SK-N-SH (cell line): ENCODE measurements around the gene TJP2. TPM values are rescaled to one million over a fixed set of nuclear protein-coding genes. Genes with fewer than 3 reads are reported as not detected.

Experiments
- CTCF ChIA-PET: fragments of 300-600, 350-600 bp; formaldehyde crosslinking; extraction: SDS; loops from one replicate; lab custom pipeline; 2021; lab: Yijun Ruan, JAX
- POLR2A ChIA-PET: fragments of 350-600 bp; sonication (Branson Sonifier 250); formaldehyde crosslinking; extraction: SDS; loops from one replicate; lab custom pipeline; 2020; ENCODE audit warnings: antibody characterized with exemption, inconsistent platforms; lab: Yijun Ruan, JAX
- DNase-seq: peaks from one replicate; pipeline ENCODE4 v3.0.0; 2012
- H2AFZ ChIP-seq: fragments of 200-600 bp; sonication (generic); 2 replicates; pipeline ENCODE4 v1.8.1; 2016; ENCODE audit warnings: antibody characterized with exemption, mild to moderate bottlenecking, low read depth
- H3F3A ChIP-seq: fragments of 200-600 bp; sonication (generic); replicated peaks from 2 replicates; pipeline ENCODE3; 2016; ENCODE audit warnings: antibody characterized with exemption, mild to moderate bottlenecking; ENCODE audit not compliant: insufficient read depth
- H3K27ac ChIP-seq, 2 experiments: fragments of 200-500 bp in 1 of 2; fragments of 200-600 bp in 1 of 2; sonication (Bioruptor generic) in 1 of 2; sonication (generic), shearing (Covaris generic) in 1 of 2; 2 replicates each; pipeline versions ENCODE4 v1.5.1 to v1.6.1; 2014 to 2016; ENCODE audit warnings: low read depth in 2 of 2, inconsistent platforms in 1 of 2, low read length in 1 of 2, mild to moderate bottlenecking in 1 of 2, mixed read lengths in 1 of 2
- H3K27me3 ChIP-seq: fragments of 200-600 bp; sonication (generic), shearing (Covaris generic); 2 replicates; pipeline ENCODE4 v1.6.1; 2016; ENCODE audit warnings: mixed run types; ENCODE audit not compliant: insufficient read depth
- H3K36me3 ChIP-seq, 2 experiments: fragments of 200-500 bp in 1 of 2; fragments of 200-600 bp in 1 of 2; sonication (Bioruptor generic) in 1 of 2; sonication (generic) in 1 of 2; replicated peaks in 1 of 2; 2 replicates each; pipeline versions ENCODE3 to v1.5.1; 2014 to 2016; ENCODE audit warnings: low read length in 1 of 2, mild to moderate bottlenecking in 1 of 2; ENCODE audit not compliant: insufficient read depth in 2 of 2, control insufficient read depth in 1 of 2
- H3K4me1 ChIP-seq, 2 experiments: fragments of 200-500 bp in 1 of 2; fragments of 200-600 bp in 1 of 2; sonication (Bioruptor generic) in 1 of 2; sonication (generic), shearing (Covaris generic) in 1 of 2; 2 replicates each; pipeline versions ENCODE4 v1.5.1 to v1.6.1; 2014 to 2016; ENCODE audit warnings: low read depth in 1 of 2, low read length in 1 of 2, mixed run types in 1 of 2; ENCODE audit not compliant: insufficient read depth in 2 of 2, control insufficient read depth in 1 of 2
- H3K4me2 ChIP-seq: fragments of 200-600 bp; sonication (generic), shearing (Covaris generic); 2 replicates; pipeline ENCODE4 v1.6.1; 2017; ENCODE audit warnings: mixed run types
- H3K4me3 ChIP-seq, 2 experiments: fragments of 200-500 bp in 1 of 2; fragments of 200-600 bp in 1 of 2; sonication (Bioruptor generic) in 1 of 2; sonication (generic), shearing (Covaris generic) in 1 of 2; 2 replicates each; pipeline versions ENCODE4 v1.5.1 to v1.8.1; 2014 to 2016; ENCODE audit warnings: low read depth in 2 of 2, inconsistent platforms in 1 of 2, low read length in 1 of 2, mild to moderate bottlenecking in 1 of 2, mixed read lengths in 1 of 2, moderate library complexity in 1 of 2
- H3K79me2 ChIP-seq: fragments of 200-600 bp; sonication (generic); 2 replicates; pipeline ENCODE4 v1.8.1; 2017; ENCODE audit warnings: mild to moderate bottlenecking; ENCODE audit not compliant: insufficient read depth
- H3K9ac ChIP-seq: fragments of 200-600 bp; sonication (generic); 2 replicates; pipeline ENCODE4 v1.6.1; 2017; ENCODE audit warnings: mixed run types
- H3K9me2 ChIP-seq: fragments of 200-600 bp; sonication (generic); 2 replicates; pipeline ENCODE4 v1.6.1; 2017; ENCODE audit warnings: mixed run types
- H3K9me3 ChIP-seq: fragments of 200-600 bp; sonication (generic); 2 replicates; pipeline ENCODE4 v1.6.1; 2017; ENCODE audit warnings: mixed run types, mild to moderate bottlenecking, moderate library complexity
- H4K20me1 ChIP-seq: fragments of 200-600 bp; sonication (generic); 2 replicates; pipeline ENCODE4 v1.6.1; 2017; ENCODE audit warnings: mild to moderate bottlenecking, mixed run types; ENCODE audit not compliant: insufficient read depth
- EP300 ChIP-seq, 2 experiments: IDR thresholded peaks; 2 replicates each; pipeline versions ENCODE4 v1.4.0 to v1.6.1; 2012; ENCODE audit warnings: borderline replicate concordance in 1 of 2, low read depth in 1 of 2, low read length in 1 of 2
- FOSL2 ChIP-seq: IDR thresholded peaks from 2 replicates; pipeline ENCODE4 v1.4.0; 2012; ENCODE audit warnings: low read depth, mild to moderate bottlenecking, moderate library complexity, borderline replicate concordance
- FOXJ3 ChIP-seq: sonication (generic); formaldehyde crosslinking; IDR thresholded peaks from 2 replicates; pipeline ENCODE4 v1.5.1; 2020; ENCODE audit warnings: mild to moderate bottlenecking, missing genetic modification reagents
- GATA2 ChIP-seq: sonication (generic); formaldehyde crosslinking; IDR thresholded peaks from 2 replicates; pipeline ENCODE4 v1.5.0; 2020; ENCODE audit warnings: mild to moderate bottlenecking, missing genetic modification reagents
- NFIC ChIP-seq: IDR thresholded peaks from 2 replicates; pipeline ENCODE4 v1.4.0; 2012; ENCODE audit warnings: borderline replicate concordance
- POLR2AphosphoS5 ChIP-seq: IDR thresholded peaks from 2 replicates; pipeline ENCODE4 v1.6.1; 2012; ENCODE audit warnings: low read depth, low read length
- RCOR1 ChIP-seq: fragments of 150-350 bp; IDR thresholded peaks from 2 replicates; pipeline ENCODE4 v1.6.1; 2017; ENCODE audit warnings: antibody characterized with exemption, low read length
- REST ChIP-seq: IDR thresholded peaks from 2 replicates; pipeline ENCODE4 v1.6.1; 2012; ENCODE audit warnings: mild to moderate bottlenecking, low read depth, low read length, moderate library complexity
- RFX5 ChIP-seq: IDR thresholded peaks from 2 replicates; pipeline ENCODE4 v1.6.1; 2012; ENCODE audit warnings: mild to moderate bottlenecking, improper control_type of control experiment, low read length
- SIN3A ChIP-seq: IDR thresholded peaks from 2 replicates; pipeline ENCODE4 v1.6.1; 2012; ENCODE audit warnings: low read depth, mild to moderate bottlenecking, low read length, moderate library complexity, borderline replicate concordance
- TAF1 ChIP-seq: IDR thresholded peaks from 2 replicates; pipeline ENCODE4 v1.6.1; 2012; ENCODE audit warnings: low read depth, mild to moderate bottlenecking, low read length, moderate library complexity, borderline replicate concordance
- TEAD4 ChIP-seq: IDR thresholded peaks from 2 replicates; pipeline ENCODE4 v1.4.0; 2012; ENCODE audit warnings: mild to moderate bottlenecking, borderline replicate concordance; ENCODE audit not compliant: insufficient read depth
- whole genome bisulfite sequencing: methylation state at CpG from one replicate; pipeline ENCODE4 v1.1.6; 2017; ENCODE audit warnings: low lambda C conversion rate; 5-methylcytosine and 5-hydroxymethylcytosine counted together
- polyA plus RNA-seq, 3 experiments: library from polyadenylated mRNA; depleted of rRNA; stranded (reverse); fragments of >200 nt; gene quantifications; 2 replicates each; pipeline ENCODE4 v1.2.3, GENCODE V29; 2012
- TF ChIP-seq, protein P1 (sequence below): IDR thresholded peaks from 2 replicates; pipeline ENCODE4 v1.4.0; 2012; ENCODE audit warnings: low read depth, borderline replicate concordance
- TF ChIP-seq, protein P2 (sequence below): fragments of 150-350 bp; IDR thresholded peaks from 2 replicates; pipeline ENCODE4 v1.6.1; 2016; ENCODE audit warnings: mild to moderate bottlenecking, low read depth, low read length

Gene TJP2
- polyA plus RNA-seq, 1 of the 3 experiments (the other 2 are of a cell fraction), result 17.7 TPM

DNA sequence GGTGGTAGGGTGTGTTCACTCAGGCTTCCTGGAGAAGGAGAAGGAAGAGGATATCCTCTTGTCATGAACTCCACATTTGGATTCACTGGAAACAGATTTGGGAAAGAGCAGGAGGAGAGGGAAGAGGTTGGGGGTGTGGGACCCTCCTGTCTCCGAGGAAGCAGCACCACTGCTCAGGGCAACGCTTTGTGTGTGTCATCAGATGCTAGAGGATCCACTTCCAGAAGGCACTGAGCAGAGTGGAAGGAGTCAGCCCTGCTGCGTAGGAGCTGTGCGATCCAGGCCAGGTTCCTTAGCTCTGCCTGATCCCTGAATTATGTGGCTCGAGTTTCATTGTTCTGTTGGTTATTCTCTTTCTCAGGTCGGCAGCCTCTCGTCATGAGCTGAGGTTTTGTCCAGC lies 37.3 kb upstream of the TJP2 start:
- no peak for TF ChIP-seq GATA2 (CRISPR knock-in tag)
- no peak for TF ChIP-seq NFIC
- TF ChIP-seq FOSL2, result no peak
- no peak for TF ChIP-seq FOXJ3 (CRISPR knock-in tag)
- TF ChIP-seq POLR2AphosphoS5, result no peak
- no peak for TF ChIP-seq SIN3A
- TF ChIP-seq RFX5, result no peak
- TF ChIP-seq, protein P1, sequence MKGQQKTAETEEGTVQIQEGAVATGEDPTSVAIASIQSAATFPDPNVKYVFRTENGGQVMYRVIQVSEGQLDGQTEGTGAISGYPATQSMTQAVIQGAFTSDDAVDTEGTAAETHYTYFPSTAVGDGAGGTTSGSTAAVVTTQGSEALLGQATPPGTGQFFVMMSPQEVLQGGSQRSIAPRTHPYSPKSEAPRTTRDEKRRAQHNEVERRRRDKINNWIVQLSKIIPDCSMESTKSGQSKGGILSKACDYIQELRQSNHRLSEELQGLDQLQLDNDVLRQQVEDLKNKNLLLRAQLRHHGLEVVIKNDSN, result no peak
- no peak for TF ChIP-seq TAF1
- no peak for TF ChIP-seq REST
- TF ChIP-seq TEAD4, result no peak
- TF ChIP-seq, protein P2, sequence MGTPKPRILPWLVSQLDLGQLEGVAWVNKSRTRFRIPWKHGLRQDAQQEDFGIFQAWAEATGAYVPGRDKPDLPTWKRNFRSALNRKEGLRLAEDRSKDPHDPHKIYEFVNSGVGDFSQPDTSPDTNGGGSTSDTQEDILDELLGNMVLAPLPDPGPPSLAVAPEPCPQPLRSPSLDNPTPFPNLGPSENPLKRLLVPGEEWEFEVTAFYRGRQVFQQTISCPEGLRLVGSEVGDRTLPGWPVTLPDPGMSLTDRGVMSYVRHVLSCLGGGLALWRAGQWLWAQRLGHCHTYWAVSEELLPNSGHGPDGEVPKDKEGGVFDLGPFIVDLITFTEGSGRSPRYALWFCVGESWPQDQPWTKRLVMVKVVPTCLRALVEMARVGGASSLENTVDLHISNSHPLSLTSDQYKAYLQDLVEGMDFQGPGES, result no peak
- TF ChIP-seq EP300 (IDR thresholded peaks at IDR 0.05; ENCODE audit: borderline replicate concordance in 1 of 2, low read depth in 1 of 2, low read length in 1 of 2), result no peak
- TF ChIP-seq RCOR1, result no peak
- H3K4me3 ChIP-seq, result no peak overlapping the region
- H2AFZ ChIP-seq, result no peak overlapping the region
- H3K4me2 ChIP-seq, result no peak overlapping the region
- DNase-seq, result no peak
- no peaks in the 10 kb centered on the region for H3K9me2 ChIP-seq
- peaks cover 4% of the 10 kb centered on the region for H3F3A ChIP-seq
- POLR2A ChIA-PET, result no interaction called here
- peaks cover 1 to 4% of the 10 kb centered on the region in 2 experiments; a peak in 2 of 4 replicates for H3K4me1 ChIP-seq
- no peaks in the 10 kb centered on the region for H3K27me3 ChIP-seq
- H3K9ac ChIP-seq, result no peak overlapping the region
- no peak overlapping the region for H3K27ac ChIP-seq
- WGBS, result 85% methylated on average over 7 of the region's 7 CpGs
- no peaks in the 10 kb centered on the region for H4K20me1 ChIP-seq
- H3K79me2 ChIP-seq, result no peaks in the 10 kb centered on the region
- H3K36me3 ChIP-seq, result no peaks in the 10 kb centered on the region
- H3K9me3 ChIP-seq, result no peaks in the 10 kb centered on the region
- CTCF ChIA-PET, result interaction anchor here (1.0 to 2.2 kb wide), 3 partner anchors 15 to 83 kb away, joined by 4 to 6 read pairs (median 5); no protein-coding TSS in a partner anchor
